ENCODE data around the gene ELF4.

ELF4 gene

GRCh38 chrX:130120746-130121504, 10.6 kb upstream of the ELF4 start (continued):
- TF ChIP-seq BCL11B (tag by site-specific recombination; IDR thresholded peaks at IDR 0.05; ENCODE audit: low read depth) (no peak), ZNF10 (tag by site-specific recombination; IDR thresholded peaks at IDR 0.05) (no peak), ZSCAN16 (tag by site-specific recombination; IDR thresholded peaks at IDR 0.05) (no peak), ZNF513 (tag by site-specific recombination; IDR thresholded peaks at IDR 0.05) (no peak), ZNF596 (tag by site-specific recombination; IDR thresholded peaks at IDR 0.05) (no peak), ZSCAN30 (tag by site-specific recombination; IDR thresholded peaks at IDR 0.05) (peak; percentile 10; the same call in 1 of the 2 replicates), ZNF239 (tag by site-specific recombination; IDR thresholded peaks at IDR 0.05) (no peak), ZNF133 (tag by site-specific recombination; IDR thresholded peaks at IDR 0.05) (no peak), IKZF3 (tag by site-specific recombination; IDR thresholded peaks at IDR 0.05) (peak; percentile 53; the same call in 1 of the 2 replicates), ZNF174 (tag by site-specific recombination; IDR thresholded peaks at IDR 0.05) (no peak), ZNF202 (tag by site-specific recombination; IDR thresholded peaks at IDR 0.05; ENCODE audit: borderline replicate concordance) (no peak), ZSCAN23 (tag by site-specific recombination; IDR thresholded peaks at IDR 0.05) (no peak), GFI1B (tag by site-specific recombination; IDR thresholded peaks at IDR 0.05) (no peak), ZNF561 (tag by site-specific recombination; IDR thresholded peaks at IDR 0.05; ENCODE audit: borderline replicate concordance) (0 out of 2 replicates have a peak, but pooled peaks have one; percentile 33), ZNF639 (tag by site-specific recombination; IDR thresholded peaks at IDR 0.05) (no peak), TRIM28 (IDR thresholded peaks at IDR 0.05; ENCODE audit: borderline replicate concordance, low read length) (no peak), ZNF426 (tag by site-specific recombination; IDR thresholded peaks at IDR 0.05) (no peak), GLIS2 (tag by site-specific recombination; IDR thresholded peaks at IDR 0.05) (peak; percentile 42), ZNF654 (tag by site-specific recombination; IDR thresholded peaks at IDR 0.05; ENCODE audit: low read depth) (no peak), ZFP41 (tag by site-specific recombination; IDR thresholded peaks at IDR 0.05; ENCODE audit: borderline replicate concordance) (no peak), ZNF704 (tag by site-specific recombination; IDR thresholded peaks at IDR 0.05) (no peak), SALL2 (tag by site-specific recombination; IDR thresholded peaks at IDR 0.05; ENCODE audit: borderline replicate concordance) (no peak), ZNF548 (tag by site-specific recombination; IDR thresholded peaks at IDR 0.05) (no peak), ZNF629 (tag by site-specific recombination; IDR thresholded peaks at IDR 0.05) (peak; percentile 44; the same call in 1 of the 2 replicates), ZNF514 (tag by site-specific recombination; IDR thresholded peaks at IDR 0.05) (no peak), ZNF214 (tag by site-specific recombination; IDR thresholded peaks at IDR 0.05; ENCODE audit: borderline replicate concordance) (no peak), ZNF121 (tag by site-specific recombination; IDR thresholded peaks at IDR 0.05) (no peak), ZNF274 (IDR thresholded peaks at IDR 0.05; ENCODE audit: low read length) (no peak), ZNF274 (tag by site-specific recombination; IDR thresholded peaks at IDR 0.05; ENCODE audit: borderline replicate concordance) (no peak), PRDM10 (tag by site-specific recombination; IDR thresholded peaks at IDR 0.05) (no peak), OVOL3 (tag by site-specific recombination; IDR thresholded peaks at IDR 0.05) (no peak)
- TF ChIP-seq, protein P1, sequence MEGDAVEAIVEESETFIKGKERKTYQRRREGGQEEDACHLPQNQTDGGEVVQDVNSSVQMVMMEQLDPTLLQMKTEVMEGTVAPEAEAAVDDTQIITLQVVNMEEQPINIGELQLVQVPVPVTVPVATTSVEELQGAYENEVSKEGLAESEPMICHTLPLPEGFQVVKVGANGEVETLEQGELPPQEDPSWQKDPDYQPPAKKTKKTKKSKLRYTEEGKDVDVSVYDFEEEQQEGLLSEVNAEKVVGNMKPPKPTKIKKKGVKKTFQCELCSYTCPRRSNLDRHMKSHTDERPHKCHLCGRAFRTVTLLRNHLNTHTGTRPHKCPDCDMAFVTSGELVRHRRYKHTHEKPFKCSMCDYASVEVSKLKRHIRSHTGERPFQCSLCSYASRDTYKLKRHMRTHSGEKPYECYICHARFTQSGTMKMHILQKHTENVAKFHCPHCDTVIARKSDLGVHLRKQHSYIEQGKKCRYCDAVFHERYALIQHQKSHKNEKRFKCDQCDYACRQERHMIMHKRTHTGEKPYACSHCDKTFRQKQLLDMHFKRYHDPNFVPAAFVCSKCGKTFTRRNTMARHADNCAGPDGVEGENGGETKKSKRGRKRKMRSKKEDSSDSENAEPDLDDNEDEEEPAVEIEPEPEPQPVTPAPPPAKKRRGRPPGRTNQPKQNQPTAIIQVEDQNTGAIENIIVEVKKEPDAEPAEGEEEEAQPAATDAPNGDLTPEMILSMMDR (tag by site-specific recombination; IDR thresholded peaks at IDR 0.05) = peak; percentile 95
